ENCODE data around the gene ANTXR1.

DNA sequence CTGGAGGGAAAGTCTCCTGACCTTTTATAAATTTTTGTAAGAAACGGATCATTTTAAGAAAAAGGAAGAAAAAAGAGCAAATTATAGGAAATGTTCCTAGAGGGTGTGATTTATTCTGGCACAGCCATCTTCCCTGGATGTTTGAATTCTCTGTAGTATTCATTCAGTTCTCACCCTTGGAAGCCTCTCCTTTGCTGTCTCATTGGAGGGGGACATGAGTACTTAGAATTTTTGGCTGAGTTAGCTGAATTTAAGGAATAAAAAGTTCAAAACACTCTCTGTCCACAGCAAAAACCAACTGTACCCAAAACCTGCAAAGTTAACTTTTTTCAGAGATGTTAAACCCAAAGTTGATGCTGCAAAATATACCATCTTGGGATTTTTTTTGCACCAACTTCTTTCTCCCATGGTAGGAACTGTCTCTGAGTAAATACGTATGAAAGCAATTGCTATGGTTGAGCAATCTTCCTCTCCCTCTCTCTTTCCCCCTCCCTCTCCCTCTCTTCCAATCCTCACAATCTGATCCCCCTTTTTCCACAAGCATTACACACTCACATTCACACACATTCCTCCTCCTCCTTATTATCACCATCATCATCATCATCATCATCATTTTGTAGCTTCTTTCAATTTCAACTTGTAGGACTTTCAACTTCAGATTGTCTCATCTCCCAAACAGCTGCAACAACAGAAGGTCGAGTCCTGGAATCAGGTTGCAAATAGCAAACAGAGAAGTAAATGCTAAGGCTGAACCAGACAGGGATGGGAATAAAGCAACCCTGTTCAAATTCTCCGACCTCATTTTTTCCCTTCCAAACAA lies 190.4 kb downstream of the ANTXR1 start:
- TF ChIP-seq POU2F2 (IDR thresholded peaks at IDR 0.05; ENCODE audit: low read depth, low read length) (no peak), POLR2A (IDR thresholded peaks at IDR 0.05; ENCODE audit: low read depth, low read length) (no peak), POLR2AphosphoS5 (IDR thresholded peaks at IDR 0.05; ENCODE audit: low read depth, low read length) (no peak), TAF1 (IDR thresholded peaks at IDR 0.05; ENCODE audit: low read depth, low read length) (no peak), PAX5 (IDR thresholded peaks at IDR 0.05; ENCODE audit: insufficient read depth, low read length, severe bottlenecking) (no peak)
